ENCODE data around the gene VSNL1. TPM values are rescaled to one million over a fixed set of nuclear protein-coding genes. Genes with fewer than 3 reads are reported as not detected.

VSNL1 gene
- total and polyA plus RNA-seq, 7 donors, result 0.27 to 5.1 (median 1.1) TPM; not detected in 2

Other genes with a start within 250 kb of the VSNL1 start
- gene RAD51AP2, start 22.3 kb upstream of the VSNL1 start, total RNA-seq, result under 1 TPM in 1 of 4 donors, not detected in 3; 0.16 TPM
- gene RAD51AP2, start 22.3 kb upstream of the VSNL1 start, polyA plus RNA-seq, result under 1 TPM in 1 of 3 donors, not detected in 2; 0.01 TPM
- gene SMC6, start 213.1 kb downstream of the VSNL1 start, total RNA-seq, result 10 to 100 TPM in 3 of 4 donors, 1 to 10 TPM in 1; 8.3 to 12.7 (median 10.8) TPM
- 10 to 100 TPM in 1 of 3 donors, 1 to 10 TPM in 2; 6.6 to 15.8 (median 8.8) TPM for gene SMC6, start 213.1 kb downstream of the VSNL1 start, polyA plus RNA-seq
- 1 to 10 TPM in 3 of 4 donors, under 1 TPM in 1; 0.49 to 5.0 (median 2.3) TPM for gene GEN1, start 213.4 kb downstream of the VSNL1 start, total RNA-seq
- gene GEN1, start 213.4 kb downstream of the VSNL1 start, polyA plus RNA-seq, result 1 to 10 TPM; 2.1 to 9.0 (median 3.6) TPM